ENCODE results near the gene ADK.

Gene ADK

GRCh38 chr10:74238031-74238431 is 87.0 kb downstream of the ADK start:
- peak; percentile 56 for DNase-seq (ENCODE audit: low read depth)

DNA sequence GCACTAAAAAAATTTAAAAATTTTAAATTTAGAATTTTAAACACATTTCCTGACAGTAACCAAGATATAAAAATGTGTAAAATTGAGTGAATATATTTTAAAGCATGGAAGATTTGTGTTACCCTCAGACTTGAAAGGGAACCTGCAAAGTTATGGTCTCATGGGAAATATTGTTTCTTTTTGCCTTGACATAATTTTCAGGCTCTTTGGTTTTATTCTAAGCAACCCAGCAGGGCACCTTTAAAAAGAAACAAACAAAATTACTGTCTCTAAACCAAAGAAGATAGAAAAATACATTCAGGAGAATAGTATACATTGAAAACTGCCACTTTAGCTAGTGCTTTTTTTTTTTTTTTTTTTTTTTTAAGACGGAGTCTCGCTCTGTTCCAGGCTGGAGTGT is 87.5 kb downstream of the ADK start:
- no peak for DNase-seq (ENCODE audit: low read depth)

- DNase-seq (ENCODE audit: low read depth): no peak
Measured at GRCh38 chr10:74243067-74243466, 92.0 kb downstream of the ADK start.

GRCh38 chr10:74244097-74244685 is 93.2 kb downstream of the ADK start:
- DNase-seq (ENCODE audit: low read depth): peak; percentile 55

- no peak for DNase-seq (ENCODE audit: low read depth)
Measured at GRCh38 chr10:74244807-74245206, 93.8 kb downstream of the ADK start.

- DNase-seq (ENCODE audit: low read depth): no peak
Measured at GRCh38 chr10:74246495-74246894, 95.5 kb downstream of the ADK start.

DNA sequence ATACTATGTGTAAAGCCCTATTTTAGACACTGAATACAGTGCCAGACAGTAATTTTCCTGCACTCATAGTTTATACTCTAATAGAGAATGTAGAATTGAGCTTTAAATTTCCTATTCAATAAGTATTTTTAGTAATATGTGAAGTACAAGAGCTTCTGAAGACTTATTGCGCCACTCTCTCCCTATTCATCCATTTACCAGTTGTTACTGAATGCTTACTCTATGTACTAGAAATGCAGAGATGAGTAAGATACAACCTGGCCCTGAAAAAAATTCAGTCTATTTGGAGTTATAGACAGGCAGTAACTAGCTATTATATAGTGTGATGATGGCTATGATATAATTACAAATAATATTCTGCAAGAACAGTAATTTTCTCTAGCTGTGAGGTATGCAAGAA is 98.8 kb downstream of the ADK start:
- DNase-seq (ENCODE audit: low read depth): peak; percentile 5

GRCh38 chr10:74255214-74255613 is 104.2 kb downstream of the ADK start:
- DNase-seq (ENCODE audit: low read depth): no peak

DNA sequence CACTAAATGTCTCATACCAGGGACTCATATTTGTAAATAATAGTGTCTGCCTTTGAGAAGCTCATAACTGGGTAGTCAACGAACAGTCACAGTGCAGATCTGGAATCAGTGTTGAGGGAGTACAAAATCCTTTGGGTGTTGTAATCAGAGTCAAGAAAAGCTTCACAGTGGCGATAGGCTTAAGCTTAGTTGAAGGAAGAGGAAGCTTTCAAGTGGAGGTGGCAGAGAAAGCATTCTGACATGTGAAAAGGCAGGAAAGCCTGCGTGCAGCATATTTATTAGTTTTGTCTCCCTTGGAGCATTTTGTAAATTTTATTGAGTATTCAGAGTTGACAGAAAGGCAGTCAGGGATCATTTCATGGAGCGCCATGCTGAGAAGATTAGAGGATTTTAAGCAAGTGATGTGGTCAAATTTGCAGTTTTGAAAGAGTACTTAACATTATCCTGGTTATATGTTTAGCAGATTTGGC is 104.9 kb downstream of the ADK start:
- peak; percentile 9 for DNase-seq (ENCODE audit: low read depth)

- DNase-seq (ENCODE audit: low read depth): no peak
Measured at GRCh38 chr10:74262856-74263255, 111.8 kb downstream of the ADK start.

- DNase-seq (ENCODE audit: low read depth): no peak
Measured at GRCh38 chr10:74263996-74264395, 113.0 kb downstream of the ADK start.

DNA sequence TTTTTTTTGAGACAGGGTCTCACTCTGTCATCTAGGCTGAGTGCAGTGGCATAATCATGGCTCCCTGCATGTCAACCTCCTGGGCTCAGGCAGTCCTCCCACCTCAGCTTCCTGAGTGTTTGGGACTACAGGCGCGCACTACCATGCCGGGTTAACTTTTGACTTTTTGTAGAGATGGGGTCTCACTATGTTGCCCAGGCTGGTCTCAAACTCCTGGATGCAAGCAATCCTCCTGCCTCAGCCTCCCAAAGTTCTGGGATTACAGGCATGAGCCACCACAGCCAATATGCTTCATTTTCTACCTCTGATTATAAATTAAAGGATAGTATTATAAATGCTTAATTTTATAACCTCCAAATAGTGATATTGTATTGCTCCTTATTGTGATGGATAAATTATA is 121.3 kb downstream of the ADK start:
- no peak for DNase-seq (ENCODE audit: low read depth)

- DNase-seq (ENCODE audit: low read depth): no peak
Measured at GRCh38 chr10:74275755-74276290, 124.8 kb downstream of the ADK start.

DNA sequence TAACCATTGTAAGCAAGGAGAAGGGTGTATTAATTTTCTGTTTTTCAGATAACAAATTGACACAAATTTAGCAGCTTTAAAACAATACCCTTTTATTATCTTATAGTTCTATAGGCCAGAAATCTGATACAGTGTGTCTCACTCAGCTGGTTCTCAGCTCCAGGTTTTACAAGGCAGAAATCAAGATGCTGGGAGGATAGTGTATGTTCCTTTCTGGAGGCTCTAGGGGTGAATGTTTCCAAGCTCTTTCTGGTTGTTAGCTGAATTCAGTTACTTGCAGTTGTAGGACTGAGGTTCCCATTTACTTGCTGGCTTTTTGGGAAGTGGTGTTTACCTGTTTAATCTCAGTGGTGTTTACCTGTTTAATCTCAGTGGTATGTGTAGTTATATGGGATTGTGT is 125.4 kb downstream of the ADK start:
- no peak for DNase-seq (ENCODE audit: low read depth)

- peak; percentile 67 for DNase-seq (ENCODE audit: low read depth)
Measured at GRCh38 chr10:74282151-74282847, 131.3 kb downstream of the ADK start.

GRCh38 chr10:74282848-74283210 is 131.8 kb downstream of the ADK start:
- DNase-seq (ENCODE audit: low read depth): peak; percentile 71

DNA sequence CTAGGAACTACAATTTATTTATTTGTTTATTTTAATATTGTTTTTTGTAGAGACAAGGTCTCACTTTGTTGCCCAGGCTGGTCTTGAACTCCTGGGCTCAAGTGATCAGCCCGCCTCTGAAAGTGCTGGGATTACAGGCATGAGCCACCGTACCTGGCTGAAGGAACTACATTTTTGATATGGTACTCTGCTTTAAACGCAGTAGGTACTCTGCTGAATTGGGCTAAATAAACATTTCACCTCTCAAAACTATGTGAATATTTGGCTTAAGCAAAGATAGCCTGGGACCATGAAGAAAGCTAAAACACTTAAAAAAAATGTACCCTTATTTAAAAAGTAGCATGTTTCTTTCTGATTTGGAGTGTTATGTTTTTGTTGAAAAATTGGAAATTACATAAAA is 138.2 kb downstream of the ADK start:
- no peak for DNase-seq (ENCODE audit: low read depth)

DNA sequence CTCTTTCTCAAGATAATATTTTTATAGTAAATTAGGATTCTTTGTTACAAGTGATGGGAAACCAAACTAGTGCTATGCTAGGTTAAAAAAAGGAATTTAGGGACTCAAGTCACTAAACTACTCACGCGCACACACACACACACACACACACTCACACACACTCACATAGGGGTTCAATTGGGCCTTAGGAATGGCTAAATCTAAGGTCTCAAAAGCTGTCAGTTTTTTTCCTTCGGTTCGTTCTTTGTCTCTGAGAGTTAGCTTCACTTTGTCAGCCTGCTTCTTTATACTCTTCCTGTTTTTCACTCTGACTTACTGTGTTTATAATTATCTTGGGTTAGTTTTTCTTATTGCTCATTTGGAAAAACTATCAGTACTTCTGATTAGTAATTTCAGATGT is 138.9 kb downstream of the ADK start:
- DNase-seq (ENCODE audit: low read depth): peak; percentile 31

- peak; percentile 83 for DNase-seq (ENCODE audit: low read depth)
Measured at GRCh38 chr10:74290708-74291107, 139.7 kb downstream of the ADK start.

- peak; percentile 82 for DNase-seq (ENCODE audit: low read depth)
Measured at GRCh38 chr10:74292871-74293427, 141.9 kb downstream of the ADK start.

DNA sequence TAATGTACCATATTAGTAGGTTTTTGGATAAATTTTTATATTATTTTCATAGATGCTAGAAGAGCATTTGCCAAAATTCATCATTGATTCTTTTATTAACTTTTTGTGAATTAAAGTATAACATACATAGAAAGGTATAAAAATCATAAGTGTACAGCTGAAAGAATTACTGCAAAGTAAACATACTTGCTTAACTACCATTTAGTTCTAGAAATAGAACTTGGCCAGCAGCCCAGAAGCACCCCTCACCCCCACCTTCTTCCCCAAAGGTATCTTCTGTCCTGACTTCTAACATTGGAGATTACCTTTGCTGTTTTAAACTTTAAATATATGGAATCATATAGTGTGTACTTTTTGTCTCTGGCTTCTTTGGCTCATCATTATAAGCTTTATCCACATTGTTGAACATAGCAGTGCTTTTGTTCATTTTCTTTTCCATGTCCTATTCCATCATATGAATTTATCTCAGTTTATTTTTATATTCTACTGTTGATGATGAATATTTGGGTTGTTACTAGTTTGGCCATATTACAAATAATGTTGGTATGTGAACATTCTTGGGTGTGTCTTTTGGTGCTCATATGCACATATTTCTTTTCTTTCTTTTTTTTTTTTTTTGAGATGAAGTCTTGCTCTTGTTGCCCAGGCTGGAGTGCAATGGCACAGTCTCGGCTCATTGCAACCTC is 142.8 kb downstream of the ADK start:
- DNase-seq (ENCODE audit: low read depth): peak; percentile 87

GRCh38 chr10:74297389-74298080 is 146.5 kb downstream of the ADK start:
- peak; percentile 61 for DNase-seq (ENCODE audit: low read depth)

All from EH (cell line).